GM23248 (cell line): Measurements from ENCODE around the gene TEX51.

ENCODE experiments used
- EZH2 ChIP-seq: fragments of 200-600 bp; sonication (generic); IDR thresholded peaks from 2 replicates; pipeline ENCODE4 v1.6.1; 2018; ENCODE audit warnings: antibody characterized with exemption, mild to moderate bottlenecking; ENCODE audit not compliant: insufficient read depth, poor library complexity, severe bottlenecking
- EZH2phosphoT487 ChIP-seq: fragments of 200-600 bp; sonication (generic); IDR thresholded peaks from 2 replicates; pipeline ENCODE4 v1.6.1; 2018; ENCODE audit warnings: antibody characterized with exemption, moderate library complexity, mild to moderate bottlenecking, low read depth; ENCODE audit not compliant: insufficient read depth

DNA sequence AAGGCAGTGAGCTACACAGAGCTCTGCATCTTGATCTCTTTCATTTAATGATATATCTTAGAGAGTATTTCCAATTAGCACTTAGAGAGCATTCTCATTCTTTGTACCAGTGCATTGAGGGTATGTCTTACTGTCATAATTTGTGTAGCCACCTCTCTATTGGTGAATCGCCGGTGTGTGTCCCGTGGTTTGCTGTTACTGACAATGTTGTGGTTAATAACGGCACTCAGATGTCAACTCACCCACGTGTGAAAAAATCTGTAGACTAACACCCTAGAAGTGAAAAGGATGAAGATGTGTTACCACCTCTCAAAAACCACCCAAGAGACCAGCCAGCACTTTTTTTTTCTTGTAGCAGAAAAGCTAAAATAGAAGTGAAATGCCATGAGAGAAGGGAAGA lies 37.1 kb downstream of the TEX51 start:
- TF ChIP-seq EZH2 (no peak), EZH2phosphoT487 (no peak)
